Esophagus muscularis mucosa (tissue), 4 donors: ENCODE results near the gene SMC6.

ENCODE experiments used
- EP300 ChIP-seq: sonication (generic); formaldehyde crosslinking; IDR thresholded peaks from one replicate; pipeline ENCODE4 v1.6.1; 2017; ENCODE audit warnings: antibody characterized with exemption
- POLR2A ChIP-seq: fragments of 450-650 bp; IDR thresholded peaks from one replicate; pipeline ENCODE4 v1.6.1; 2017; ENCODE audit warnings: antibody characterized with exemption, moderate library complexity, mild to moderate bottlenecking, low read depth
- TF ChIP-seq, protein P1 (sequence below), 3 experiments: fragments of 200-600 bp in 2 of 3; fragments of 450-650 bp in 1 of 3; sonication (generic) in 2 of 3; IDR thresholded peaks; one replicate each; pipeline ENCODE4 v1.5.1; 2017 to 2019; ENCODE audit warnings: antibody characterized with exemption in 3 of 3, mild to moderate bottlenecking in 2 of 3, moderate library complexity in 1 of 3

DNA sequence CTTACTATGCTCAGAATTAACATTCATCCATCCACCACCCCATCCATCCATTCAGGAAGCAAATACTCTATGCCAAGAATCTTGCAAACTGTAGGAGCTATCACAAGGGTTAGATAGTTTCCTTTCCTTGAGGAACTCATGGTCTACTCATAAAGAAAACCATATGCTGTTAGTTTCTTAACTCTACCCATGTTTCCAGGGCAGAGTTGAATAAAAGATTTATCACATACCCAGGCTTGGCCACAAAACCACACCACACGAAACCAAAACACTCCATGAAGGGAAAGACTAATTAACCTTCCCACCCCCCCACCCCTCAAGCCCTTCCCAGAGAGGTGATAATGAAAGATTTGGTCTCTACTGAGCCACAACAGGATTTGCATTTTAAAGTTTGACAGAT lies 38.9 kb upstream of the SMC6 start:
- TF ChIP-seq, protein P1, sequence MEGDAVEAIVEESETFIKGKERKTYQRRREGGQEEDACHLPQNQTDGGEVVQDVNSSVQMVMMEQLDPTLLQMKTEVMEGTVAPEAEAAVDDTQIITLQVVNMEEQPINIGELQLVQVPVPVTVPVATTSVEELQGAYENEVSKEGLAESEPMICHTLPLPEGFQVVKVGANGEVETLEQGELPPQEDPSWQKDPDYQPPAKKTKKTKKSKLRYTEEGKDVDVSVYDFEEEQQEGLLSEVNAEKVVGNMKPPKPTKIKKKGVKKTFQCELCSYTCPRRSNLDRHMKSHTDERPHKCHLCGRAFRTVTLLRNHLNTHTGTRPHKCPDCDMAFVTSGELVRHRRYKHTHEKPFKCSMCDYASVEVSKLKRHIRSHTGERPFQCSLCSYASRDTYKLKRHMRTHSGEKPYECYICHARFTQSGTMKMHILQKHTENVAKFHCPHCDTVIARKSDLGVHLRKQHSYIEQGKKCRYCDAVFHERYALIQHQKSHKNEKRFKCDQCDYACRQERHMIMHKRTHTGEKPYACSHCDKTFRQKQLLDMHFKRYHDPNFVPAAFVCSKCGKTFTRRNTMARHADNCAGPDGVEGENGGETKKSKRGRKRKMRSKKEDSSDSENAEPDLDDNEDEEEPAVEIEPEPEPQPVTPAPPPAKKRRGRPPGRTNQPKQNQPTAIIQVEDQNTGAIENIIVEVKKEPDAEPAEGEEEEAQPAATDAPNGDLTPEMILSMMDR (IDR thresholded peaks at IDR 0.05), result no peak
- no peak for TF ChIP-seq POLR2A
- TF ChIP-seq EP300, result no peak
